Astrocyte (in vitro differentiated cells and primary cell): ENCODE measurements around the gene EVA1B. TPM values are rescaled to one million over a fixed set of nuclear protein-coding genes. Genes with fewer than 3 reads are reported as not detected.
A peak's percentile ranks its signal among the peaks of the same experiment; 100 is the strongest.

Experiments
- DNase-seq: peaks from one replicate; pipeline ENCODE4 v3.0.0-alpha.2; 2010; ENCODE audit warnings: low read depth
- FAIRE-seq: peaks from 2 replicates; lab custom pipeline; 2011; peaks lifted over from hg19 to GRCh38; lab: Jason Lieb, UNC
- H2AFZ ChIP-seq: 2 replicates; pipeline ENCODE4 v1.6.0; 2012; ENCODE audit warnings: low read depth, low read length, inconsistent platforms
- H3K27ac ChIP-seq: 2 replicates; pipeline ENCODE4 v1.5.1; 2011; ENCODE audit warnings: low read depth, low read length, inconsistent platforms
- H3K27me3 ChIP-seq: 2 replicates; pipeline ENCODE4 v1.6.0; 2011; ENCODE audit warnings: low read length, inconsistent platforms; ENCODE audit not compliant: insufficient read depth
- H3K36me3 ChIP-seq: 2 replicates; pipeline ENCODE4 v1.5.1; 2011; ENCODE audit warnings: low read length, inconsistent platforms; ENCODE audit not compliant: insufficient read depth
- H3K4me1 ChIP-seq: 2 replicates; pipeline ENCODE4 v1.5.1; 2011; ENCODE audit warnings: low read length, inconsistent platforms; ENCODE audit not compliant: insufficient read depth
- H3K4me2 ChIP-seq: 2 replicates; pipeline ENCODE4 v1.6.0; 2012; ENCODE audit warnings: low read length, inconsistent platforms
- H3K4me3 ChIP-seq: 2 replicates; pipeline ENCODE4 v1.5.1; 2011; ENCODE audit warnings: low read depth, mild to moderate bottlenecking, low read length, inconsistent platforms; ENCODE audit not compliant: insufficient read depth
- H3K79me2 ChIP-seq: 2 replicates; pipeline ENCODE4 v1.6.0; 2012; ENCODE audit warnings: mild to moderate bottlenecking, low read length, inconsistent platforms; ENCODE audit not compliant: insufficient read depth
- H3K9ac ChIP-seq: 2 replicates; pipeline ENCODE4 v1.6.0; 2012; ENCODE audit warnings: mild to moderate bottlenecking, low read length, inconsistent platforms
- H3K9me3 ChIP-seq: 2 replicates; pipeline ENCODE4 v1.5.1; 2012; ENCODE audit warnings: low read depth, mild to moderate bottlenecking, low read length, inconsistent platforms; ENCODE audit not compliant: insufficient read depth
- H4K20me1 ChIP-seq: 2 replicates; pipeline ENCODE4 v1.6.0; 2012; ENCODE audit warnings: low read length, inconsistent platforms; ENCODE audit not compliant: insufficient read depth
- H3K27ac Mint-ChIP-seq: one replicate; pipeline ENCODE4 v1.8.0; 2021; ENCODE audit warnings: mild to moderate bottlenecking, mixed read lengths; ENCODE audit not compliant: unreplicated experiment
- H3K27me3 Mint-ChIP-seq: one replicate; pipeline ENCODE4 v1.8.0; 2021; ENCODE audit warnings: low read depth, mixed read lengths; ENCODE audit not compliant: unreplicated experiment
- H3K36me3 Mint-ChIP-seq: one replicate; pipeline ENCODE4 v1.8.0; 2021; ENCODE audit warnings: low read depth, mixed read lengths; ENCODE audit not compliant: unreplicated experiment
- H3K4me1 Mint-ChIP-seq: one replicate; pipeline ENCODE4 v1.8.0; 2021; ENCODE audit warnings: low read depth, mixed read lengths; ENCODE audit not compliant: unreplicated experiment
- H3K4me3 Mint-ChIP-seq: one replicate; pipeline ENCODE4 v1.8.0; 2021; ENCODE audit warnings: mild to moderate bottlenecking, moderate library complexity, mixed read lengths; ENCODE audit not compliant: unreplicated experiment
- H3K9me3 Mint-ChIP-seq: one replicate; pipeline ENCODE4 v1.8.0; 2021; ENCODE audit warnings: mild to moderate bottlenecking, mixed read lengths; ENCODE audit not compliant: unreplicated experiment
- CTCF ChIP-seq: IDR thresholded peaks from 2 replicates; pipeline ENCODE4 v1.5.1; 2011; ENCODE audit warnings: low read depth, mild to moderate bottlenecking, inconsistent platforms, low read length, moderate library complexity; ENCODE audit not compliant: insufficient read depth
- EZH2 ChIP-seq: IDR thresholded peaks from 2 replicates; pipeline ENCODE4 v1.6.1; 2012; ENCODE audit warnings: mild to moderate bottlenecking, low read length, inconsistent platforms; ENCODE audit not compliant: insufficient read depth
- total RNA-seq: library from RNA; stranded (reverse); gene quantifications from 2 replicates; pipeline ENCODE4 v1.2.1, GENCODE V29; 2021

Gene EVA1B
- total RNA-seq, 1 donor from 2014 or later = 57.3 TPM

GRCh38 chr1:36366091-36366661 lies 42.7 kb upstream of the EVA1B start:
- Mint-ChIP-seq H3K4me3 (no peak overlapping the region), H3K27me3 (no peaks in the 10 kb centered on the region), H3K27ac (peak overlapping the region; percentile 83), H3K9me3 (no peaks in the 10 kb centered on the region), H3K36me3 (peaks cover 13% of the 10 kb centered on the region), H3K4me1 (peaks cover 40% of the 10 kb centered on the region)
- no peak overlapping the region for H2AFZ ChIP-seq
- H3K4me1 ChIP-seq = peaks cover 22% of the 10 kb centered on the region
- H3K4me2 ChIP-seq = peak overlapping the region; percentile 68
- H3K4me3 ChIP-seq = no peak overlapping the region
- H3K27me3 ChIP-seq = no peaks in the 10 kb centered on the region
- peaks cover 56% of the 10 kb centered on the region for H4K20me1 ChIP-seq
- H3K9ac ChIP-seq = peak overlapping the region; percentile 33
- H3K36me3 ChIP-seq = peaks cover 13% of the 10 kb centered on the region
- H3K79me2 ChIP-seq = peaks cover 91% of the 10 kb centered on the region
- no peaks in the 10 kb centered on the region for H3K9me3 ChIP-seq
- DNase-seq (peak; percentile 50), FAIRE-seq (no peak)
- TF ChIP-seq CTCF (no peak), EZH2 (no peak)
- H3K27ac ChIP-seq = peak overlapping the region; percentile 29

GRCh38 chr1:36365381-36365780 lies 41.9 kb upstream of the EVA1B start:
- peaks cover 90% of the 10 kb centered on the region for H3K79me2 ChIP-seq
- H3K4me1 ChIP-seq = peaks cover 22% of the 10 kb centered on the region
- no peak for TF ChIP-seq EZH2
- no peak for TF ChIP-seq CTCF
- H4K20me1 ChIP-seq = peaks cover 61% of the 10 kb centered on the region
- no peaks in the 10 kb centered on the region for H3K27me3 Mint-ChIP-seq
- no peak overlapping the region for H3K9ac ChIP-seq
- no peaks in the 10 kb centered on the region for H3K27me3 ChIP-seq
- H3K4me2 ChIP-seq = no peak overlapping the region
- DNase-seq (peak; percentile 29), FAIRE-seq (no peak)
- no peaks in the 10 kb centered on the region for H3K9me3 ChIP-seq
- H2AFZ ChIP-seq = no peak overlapping the region
- no peak overlapping the region for H3K4me3 ChIP-seq
- H3K4me1 Mint-ChIP-seq = peaks cover 40% of the 10 kb centered on the region
- no peaks in the 10 kb centered on the region for H3K9me3 Mint-ChIP-seq
- H3K27ac Mint-ChIP-seq = peak overlapping the region; percentile 79
- peak overlapping the region; percentile 35 for H3K4me3 Mint-ChIP-seq
- H3K27ac ChIP-seq = no peak overlapping the region
- peaks cover 15% of the 10 kb centered on the region for H3K36me3 Mint-ChIP-seq
- peaks cover 13% of the 10 kb centered on the region for H3K36me3 ChIP-seq

GRCh38 chr1:36359911-36360550 lies 36.6 kb upstream of the EVA1B start:
- no peak for FAIRE-seq

More at GRCh38 chr1:36359911-36360550, 36.6 kb upstream of the EVA1B start:
- Histone ChIP-seq H3K9me3 (no peaks in the 10 kb centered on the region), H3K27ac (no peak overlapping the region), H3K79me2 (peaks cover 66% of the 10 kb centered on the region), H3K4me1 (no peaks in the 10 kb centered on the region), H3K9ac (no peak overlapping the region), H3K4me2 (no peak overlapping the region), H3K36me3 (peaks cover 28% of the 10 kb centered on the region), H2AFZ (no peak overlapping the region), H4K20me1 (peaks cover 40% of the 10 kb centered on the region), H3K4me3 (no peak overlapping the region), H3K27me3 (no peaks in the 10 kb centered on the region)
- no peak for DNase-seq
- H3K9me3 Mint-ChIP-seq = peaks cover 2% of the 10 kb centered on the region
- H3K27me3 Mint-ChIP-seq = no peaks in the 10 kb centered on the region
- peaks cover 31% of the 10 kb centered on the region for H3K36me3 Mint-ChIP-seq
- TF ChIP-seq CTCF (no peak), EZH2 (no peak)
- H3K4me1 Mint-ChIP-seq = peaks cover 12% of the 10 kb centered on the region
- no peak overlapping the region for H3K27ac Mint-ChIP-seq
- H3K4me3 Mint-ChIP-seq = no peak overlapping the region
